Panc1 (cell line): ENCODE data around the gene ABTB2.

Experiments
- CTCF ChIP-seq: fragments of 450-650 bp; IDR thresholded peaks from 2 replicates; pipeline ENCODE4 v1.5.1; 2017; ENCODE audit warnings: mild to moderate bottlenecking
- POLR2AphosphoS5 ChIP-seq: IDR thresholded peaks from 2 replicates; pipeline ENCODE4 v1.6.1; 2012; ENCODE audit warnings: mild to moderate bottlenecking, low read depth, low read length, moderate library complexity
- SIN3A ChIP-seq: IDR thresholded peaks from 2 replicates; pipeline ENCODE4 v1.6.1; 2012; ENCODE audit warnings: low read depth, mild to moderate bottlenecking, low read length, moderate library complexity, borderline replicate concordance; ENCODE audit not compliant: insufficient read depth
- TCF7L2 ChIP-seq: IDR thresholded peaks from 2 replicates; pipeline ENCODE4 v1.6.1; 2011; ENCODE audit warnings: mild to moderate bottlenecking, low read depth, low read length, inconsistent platforms

DNA sequence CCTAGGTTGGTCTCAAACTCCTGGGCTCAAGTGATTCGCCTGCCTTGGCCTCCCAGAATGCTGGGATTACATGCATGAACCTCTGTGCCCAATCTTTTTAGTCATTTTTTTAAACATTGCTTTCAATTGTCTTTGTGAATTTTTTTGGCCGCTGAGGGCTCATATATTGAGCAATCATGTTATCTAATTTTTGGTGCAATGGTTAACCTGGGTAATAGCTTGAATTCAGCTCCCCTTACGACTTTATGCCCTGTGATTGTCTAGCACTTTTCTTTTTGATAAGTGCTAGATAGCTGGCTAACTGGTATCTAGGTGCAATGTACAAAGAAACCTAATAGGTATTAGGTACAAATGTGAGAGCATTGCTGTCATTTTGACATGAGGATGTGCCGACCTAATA lies 45.6 kb upstream of the ABTB2 start:
- no peak for TF ChIP-seq CTCF
- TF ChIP-seq POLR2AphosphoS5: no peak
- TF ChIP-seq SIN3A: no peak
- TF ChIP-seq TCF7L2: no peak
